WTC11 (cell line): ENCODE results near the gene SMIM5. TPM values are rescaled to one million over a fixed set of nuclear protein-coding genes. Genes with fewer than 3 reads are reported as not detected.

Experiments
- ATAC-seq: fragments of 200-7000 bp; cut with Tn5 transposase; 2 replicates; pipeline ENCODE4 v1.10.0; 2021; ENCODE audit warnings: mild to moderate bottlenecking, moderate library complexity
- CTCF ChIA-PET: fragments of 300-600 bp; sonication (Branson Sonifier 250); formaldehyde crosslinking; loops from one replicate; lab custom pipeline; 2021; ENCODE audit warnings: antibody characterized with exemption; lab: Charles Lee
- POLR2A ChIA-PET: fragments of 350-600 bp; sonication (Branson Sonifier 250); formaldehyde crosslinking; loops from one replicate; lab custom pipeline; 2021; ENCODE audit warnings: antibody characterized with exemption; lab: Charles Lee
- DNase-seq: peaks from one replicate; pipeline ENCODE4 v3.0.0; 2021; ENCODE audit warnings: low spot score
- H3K27ac Mint-ChIP-seq: 2 replicates; pipeline ENCODE4 v1.8.0; 2021; ENCODE audit warnings: mixed read lengths
- H3K27me3 Mint-ChIP-seq: 2 replicates; pipeline ENCODE4 v1.8.0; 2021; ENCODE audit warnings: low read depth, mild to moderate bottlenecking, moderate library complexity, mixed read lengths
- H3K36me3 Mint-ChIP-seq: 2 replicates; pipeline ENCODE4 v1.8.0; 2021; ENCODE audit warnings: mixed read lengths
- H3K4me1 Mint-ChIP-seq: 2 replicates; pipeline ENCODE4 v1.8.0; 2022; ENCODE audit warnings: mixed read lengths
- H3K4me3 Mint-ChIP-seq: 2 replicates; pipeline ENCODE4 v1.8.0; 2021; ENCODE audit warnings: mild to moderate bottlenecking, moderate library complexity, mixed read lengths
- H3K9me3 Mint-ChIP-seq: 2 replicates; pipeline ENCODE4 v1.8.0; 2021; ENCODE audit warnings: mixed read lengths
- ATF1 ChIP-seq: sonication (generic); formaldehyde crosslinking; IDR thresholded peaks from 2 replicates; pipeline ENCODE4 v1.8.1; 2023; ENCODE audit warnings: mild to moderate bottlenecking, moderate library complexity, missing genetic modification reagents
- ATF3 ChIP-seq: sonication (generic); formaldehyde crosslinking; conservative IDR thresholded peaks from 2 replicates; pipeline ENCODE4 v1.8.1; 2022; ENCODE audit warnings: mild to moderate bottlenecking, missing genetic modification reagents
- E2F5 ChIP-seq: sonication (generic); formaldehyde crosslinking; IDR thresholded peaks from 2 replicates; pipeline ENCODE4 v1.8.1; 2022; ENCODE audit warnings: mild to moderate bottlenecking, moderate library complexity, missing genetic modification reagents
- ESRRA ChIP-seq: sonication (generic); formaldehyde crosslinking; IDR thresholded peaks from 2 replicates; pipeline ENCODE4 v1.8.1; 2022; ENCODE audit warnings: mild to moderate bottlenecking, missing genetic modification reagents, borderline replicate concordance
- GRHL2 ChIP-seq: fragments of 250-450 bp; sonication (Bioruptor Pico); IDR thresholded peaks from 2 replicates; pipeline ENCODE4 v1.8.0; 2022; ENCODE audit warnings: mild to moderate bottlenecking, moderate library complexity; ENCODE audit not compliant: insufficient replicate concordance, severe bottlenecking
- MXD4 ChIP-seq: fragments of 250-450 bp; sonication (Bioruptor Pico); IDR thresholded peaks from 2 replicates; pipeline ENCODE4 v1.8.0; 2021; ENCODE audit warnings: mild to moderate bottlenecking, moderate library complexity, borderline replicate concordance
- NR3C1 ChIP-seq: sonication (generic); formaldehyde crosslinking; conservative IDR thresholded peaks from 2 replicates; pipeline ENCODE4 v1.8.1; 2023; ENCODE audit warnings: low read depth, mild to moderate bottlenecking, missing genetic modification reagents
- RELA ChIP-seq: sonication (generic); formaldehyde crosslinking; IDR thresholded peaks from 2 replicates; pipeline ENCODE4 v1.8.1; 2022; ENCODE audit warnings: missing genetic modification reagents, mild to moderate bottlenecking, borderline replicate concordance
- SP1 ChIP-seq: sonication (generic); formaldehyde crosslinking; conservative IDR thresholded peaks from 2 replicates; pipeline ENCODE4 v1.8.1; 2022; ENCODE audit warnings: missing genetic modification reagents
- STAT6 ChIP-seq: sonication (generic); formaldehyde crosslinking; conservative IDR thresholded peaks from 2 replicates; pipeline ENCODE4 v1.8.1; 2023; ENCODE audit warnings: mild to moderate bottlenecking, low read depth, missing genetic modification reagents, moderate library complexity
- TEAD1 ChIP-seq: sonication (generic); formaldehyde crosslinking; IDR thresholded peaks from 2 replicates; pipeline ENCODE4 v1.8.0; 2022; ENCODE audit warnings: mild to moderate bottlenecking, missing genetic modification reagents
- TEAD4 ChIP-seq: sonication (generic); formaldehyde crosslinking; IDR thresholded peaks from 2 replicates; pipeline ENCODE4 v1.8.0; 2022; ENCODE audit warnings: mild to moderate bottlenecking, missing genetic modification reagents
- ZBTB21 ChIP-seq: sonication (generic); formaldehyde crosslinking; IDR thresholded peaks from 2 replicates; pipeline ENCODE4 v1.8.1; 2023; ENCODE audit warnings: mild to moderate bottlenecking, missing genetic modification reagents, borderline replicate concordance
- ZNF121 ChIP-seq: sonication (generic); formaldehyde crosslinking; IDR thresholded peaks from 2 replicates; pipeline ENCODE4 v1.8.0; 2023; ENCODE audit warnings: missing genetic modification reagents
- ZNF423 ChIP-seq: fragments of 250-450 bp; sonication (Bioruptor Pico); IDR thresholded peaks from 2 replicates; pipeline ENCODE4 v2.1.2; 2022; ENCODE audit warnings: mild to moderate bottlenecking, moderate library complexity
- total RNA-seq: library from RNA; stranded (reverse); gene quantifications from 3 replicates; pipeline ENCODE4 v1.2.3, GENCODE V29; 2021
- TF ChIP-seq, protein P1 (sequence below): sonication (generic); formaldehyde crosslinking; IDR thresholded peaks from 2 replicates; pipeline ENCODE4 v1.8.1; 2023; ENCODE audit warnings: mild to moderate bottlenecking, missing genetic modification reagents, moderate library complexity
- TF ChIP-seq, protein P2 (sequence below): sonication (generic); formaldehyde crosslinking; IDR thresholded peaks from 2 replicates; pipeline ENCODE4 v1.8.1; 2022; ENCODE audit warnings: low read depth, missing genetic modification reagents, borderline replicate concordance
- TF ChIP-seq, protein P3 (sequence below): sonication (generic); formaldehyde crosslinking; IDR thresholded peaks from 2 replicates; pipeline ENCODE4 v1.8.0; 2022; ENCODE audit warnings: mild to moderate bottlenecking, missing genetic modification reagents
- TF ChIP-seq, protein P4 (sequence below): sonication (generic); formaldehyde crosslinking; IDR thresholded peaks from 2 replicates; pipeline ENCODE4 v1.8.0; 2023; ENCODE audit warnings: missing genetic modification reagents, mild to moderate bottlenecking, borderline replicate concordance
- TF ChIP-seq, protein P5 (sequence below): sonication (generic); formaldehyde crosslinking; IDR thresholded peaks from 2 replicates; pipeline ENCODE4 v1.8.1; 2023; ENCODE audit warnings: mild to moderate bottlenecking, missing genetic modification reagents

SMIM5 gene
- total RNA-seq, 1 experiment from 2014 or later: not detected

- Mint-ChIP-seq H3K27ac (no peak overlapping the region), H3K9me3 (peaks cover 11% of the 10 kb centered on the region), H3K4me1 (peaks cover 5% of the 10 kb centered on the region), H3K27me3 (peaks cover 25% of the 10 kb centered on the region), H3K4me3 (peak overlapping the region; percentile 49), H3K36me3 (peaks cover 3% of the 10 kb centered on the region; the same call in 1 of the 2 replicates)
- DNase-seq (peak; percentile 95), ATAC-seq (peak; percentile 89)
- ChIA-PET CTCF (interaction anchor here (0.7 to 8.9 kb wide), 24 partner anchors 8 to 318 kb away, joined by 3 to 61 read pairs (median 5); partner anchors contain the start of genes LLGL2, MIF4GD, SMIM5 and TSEN54), POLR2A (interaction anchor here (0.6 to 1.1 kb wide), 3 partner anchors 63 to 161 kb away, joined by 3 to 5 read pairs (median 4); no protein-coding TSS in a partner anchor)
- TF ChIP-seq STAT6 (no peak), TEAD1 (CRISPR knock-in tag) (no peak; the same call in 1 of the 2 replicates), MXD4 (CRISPR knock-in tag) (no peak), ZNF423 (CRISPR knock-in tag) (peak; percentile 74), NR3C1 (CRISPR knock-in tag) (no peak), ESRRA (CRISPR knock-in tag) (0 out of 2 replicates have a peak, but pooled peaks have one; percentile 26), E2F5 (CRISPR knock-in tag) (no peak; the same call in 1 of the 2 replicates), SP1 (CRISPR knock-in tag) (peak; percentile 78), GRHL2 (CRISPR knock-in tag) (no peak), RELA (CRISPR knock-in tag) (no peak), TEAD4 (CRISPR knock-in tag) (no peak), ATF3 (CRISPR knock-in tag) (no peak), ZNF121 (no peak), ZBTB21 (CRISPR knock-in tag) (no peak), ATF1 (no peak)
- TF ChIP-seq, protein P1, sequence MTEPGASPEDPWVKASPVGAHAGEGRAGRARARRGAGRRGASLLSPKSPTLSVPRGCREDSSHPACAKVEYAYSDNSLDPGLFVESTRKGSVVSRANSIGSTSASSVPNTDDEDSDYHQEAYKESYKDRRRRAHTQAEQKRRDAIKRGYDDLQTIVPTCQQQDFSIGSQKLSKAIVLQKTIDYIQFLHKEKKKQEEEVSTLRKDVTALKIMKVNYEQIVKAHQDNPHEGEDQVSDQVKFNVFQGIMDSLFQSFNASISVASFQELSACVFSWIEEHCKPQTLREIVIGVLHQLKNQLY (CRISPR knock-in tag): 0 out of 2 replicates have a peak, but pooled peaks have one; percentile 7
- TF ChIP-seq, protein P2, sequence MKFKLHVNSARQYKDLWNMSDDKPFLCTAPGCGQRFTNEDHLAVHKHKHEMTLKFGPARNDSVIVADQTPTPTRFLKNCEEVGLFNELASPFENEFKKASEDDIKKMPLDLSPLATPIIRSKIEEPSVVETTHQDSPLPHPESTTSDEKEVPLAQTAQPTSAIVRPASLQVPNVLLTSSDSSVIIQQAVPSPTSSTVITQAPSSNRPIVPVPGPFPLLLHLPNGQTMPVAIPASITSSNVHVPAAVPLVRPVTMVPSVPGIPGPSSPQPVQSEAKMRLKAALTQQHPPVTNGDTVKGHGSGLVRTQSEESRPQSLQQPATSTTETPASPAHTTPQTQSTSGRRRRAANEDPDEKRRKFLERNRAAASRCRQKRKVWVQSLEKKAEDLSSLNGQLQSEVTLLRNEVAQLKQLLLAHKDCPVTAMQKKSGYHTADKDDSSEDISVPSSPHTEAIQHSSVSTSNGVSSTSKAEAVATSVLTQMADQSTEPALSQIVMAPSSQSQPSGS (CRISPR knock-in tag): no peak
- TF ChIP-seq, protein P3, sequence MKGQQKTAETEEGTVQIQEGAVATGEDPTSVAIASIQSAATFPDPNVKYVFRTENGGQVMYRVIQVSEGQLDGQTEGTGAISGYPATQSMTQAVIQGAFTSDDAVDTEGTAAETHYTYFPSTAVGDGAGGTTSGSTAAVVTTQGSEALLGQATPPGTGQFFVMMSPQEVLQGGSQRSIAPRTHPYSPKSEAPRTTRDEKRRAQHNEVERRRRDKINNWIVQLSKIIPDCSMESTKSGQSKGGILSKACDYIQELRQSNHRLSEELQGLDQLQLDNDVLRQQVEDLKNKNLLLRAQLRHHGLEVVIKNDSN: no peak
- TF ChIP-seq, protein P4, sequence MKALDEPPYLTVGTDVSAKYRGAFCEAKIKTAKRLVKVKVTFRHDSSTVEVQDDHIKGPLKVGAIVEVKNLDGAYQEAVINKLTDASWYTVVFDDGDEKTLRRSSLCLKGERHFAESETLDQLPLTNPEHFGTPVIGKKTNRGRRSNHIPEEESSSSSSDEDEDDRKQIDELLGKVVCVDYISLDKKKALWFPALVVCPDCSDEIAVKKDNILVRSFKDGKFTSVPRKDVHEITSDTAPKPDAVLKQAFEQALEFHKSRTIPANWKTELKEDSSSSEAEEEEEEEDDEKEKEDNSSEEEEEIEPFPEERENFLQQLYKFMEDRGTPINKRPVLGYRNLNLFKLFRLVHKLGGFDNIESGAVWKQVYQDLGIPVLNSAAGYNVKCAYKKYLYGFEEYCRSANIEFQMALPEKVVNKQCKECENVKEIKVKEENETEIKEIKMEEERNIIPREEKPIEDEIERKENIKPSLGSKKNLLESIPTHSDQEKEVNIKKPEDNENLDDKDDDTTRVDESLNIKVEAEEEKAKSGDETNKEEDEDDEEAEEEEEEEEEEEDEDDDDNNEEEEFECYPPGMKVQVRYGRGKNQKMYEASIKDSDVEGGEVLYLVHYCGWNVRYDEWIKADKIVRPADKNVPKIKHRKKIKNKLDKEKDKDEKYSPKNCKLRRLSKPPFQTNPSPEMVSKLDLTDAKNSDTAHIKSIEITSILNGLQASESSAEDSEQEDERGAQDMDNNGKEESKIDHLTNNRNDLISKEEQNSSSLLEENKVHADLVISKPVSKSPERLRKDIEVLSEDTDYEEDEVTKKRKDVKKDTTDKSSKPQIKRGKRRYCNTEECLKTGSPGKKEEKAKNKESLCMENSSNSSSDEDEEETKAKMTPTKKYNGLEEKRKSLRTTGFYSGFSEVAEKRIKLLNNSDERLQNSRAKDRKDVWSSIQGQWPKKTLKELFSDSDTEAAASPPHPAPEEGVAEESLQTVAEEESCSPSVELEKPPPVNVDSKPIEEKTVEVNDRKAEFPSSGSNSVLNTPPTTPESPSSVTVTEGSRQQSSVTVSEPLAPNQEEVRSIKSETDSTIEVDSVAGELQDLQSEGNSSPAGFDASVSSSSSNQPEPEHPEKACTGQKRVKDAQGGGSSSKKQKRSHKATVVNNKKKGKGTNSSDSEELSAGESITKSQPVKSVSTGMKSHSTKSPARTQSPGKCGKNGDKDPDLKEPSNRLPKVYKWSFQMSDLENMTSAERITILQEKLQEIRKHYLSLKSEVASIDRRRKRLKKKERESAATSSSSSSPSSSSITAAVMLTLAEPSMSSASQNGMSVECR (CRISPR knock-in tag): no peak
- TF ChIP-seq, protein P5, sequence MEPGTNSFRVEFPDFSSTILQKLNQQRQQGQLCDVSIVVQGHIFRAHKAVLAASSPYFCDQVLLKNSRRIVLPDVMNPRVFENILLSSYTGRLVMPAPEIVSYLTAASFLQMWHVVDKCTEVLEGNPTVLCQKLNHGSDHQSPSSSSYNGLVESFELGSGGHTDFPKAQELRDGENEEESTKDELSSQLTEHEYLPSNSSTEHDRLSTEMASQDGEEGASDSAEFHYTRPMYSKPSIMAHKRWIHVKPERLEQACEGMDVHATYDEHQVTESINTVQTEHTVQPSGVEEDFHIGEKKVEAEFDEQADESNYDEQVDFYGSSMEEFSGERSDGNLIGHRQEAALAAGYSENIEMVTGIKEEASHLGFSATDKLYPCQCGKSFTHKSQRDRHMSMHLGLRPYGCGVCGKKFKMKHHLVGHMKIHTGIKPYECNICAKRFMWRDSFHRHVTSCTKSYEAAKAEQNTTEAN (CRISPR knock-in tag): peak; percentile 76; the same call in 1 of the 2 replicates
Observed at GRCh38 chr17:75589012-75589918, 44.0 kb upstream of the SMIM5 start.
